Loucy (cell line): ENCODE measurements around the gene TLN1.

Experiments used
- H2AFZ ChIP-seq: fragments of 200-600 bp; sonication (generic); 2 replicates; pipeline ENCODE4 v1.6.0; 2016; ENCODE audit warnings: antibody characterized with exemption, mild to moderate bottlenecking, low read length, moderate library complexity
- H3F3A ChIP-seq: fragments of 200-600 bp; 2 replicates; pipeline ENCODE4 v1.6.0; 2016; ENCODE audit warnings: antibody characterized with exemption, low read depth, mild to moderate bottlenecking
- H3K27me3 ChIP-seq: fragments of 200-600 bp; sonication (generic); 2 replicates; pipeline ENCODE4 v1.6.1; 2014; ENCODE audit warnings: low read length, mild to moderate bottlenecking; ENCODE audit not compliant: insufficient read depth, poor library complexity, severe bottlenecking
- H3K36me3 ChIP-seq: fragments of 200-600 bp; sonication (generic); 2 replicates; pipeline ENCODE4 v1.6.1; 2016; ENCODE audit warnings: low read length; ENCODE audit not compliant: insufficient read depth
- H3K4me1 ChIP-seq: fragments of 200-600 bp; sonication (generic); 2 replicates; pipeline ENCODE4 v1.5.1; 2014; ENCODE audit warnings: low read length, mild to moderate bottlenecking; ENCODE audit not compliant: insufficient read depth, poor library complexity, severe bottlenecking
- H3K4me2 ChIP-seq: fragments of 200-600 bp; sonication (generic); 2 replicates; pipeline ENCODE4 v1.6.0; 2014; ENCODE audit warnings: antibody characterized with exemption, low read length, low read depth, mild to moderate bottlenecking; ENCODE audit not compliant: poor library complexity, severe bottlenecking
- H3K4me3 ChIP-seq: fragments of 200-600 bp; sonication (generic); 2 replicates; pipeline ENCODE4 v1.5.1; 2014; ENCODE audit warnings: low read length, mild to moderate bottlenecking, mixed read lengths; ENCODE audit not compliant: poor library complexity, severe bottlenecking
- H3K79me2 ChIP-seq: fragments of 200-600 bp; sonication (generic); 2 replicates; pipeline ENCODE4 v1.6.1; 2014; ENCODE audit warnings: low read length; ENCODE audit not compliant: insufficient read depth
- H3K9ac ChIP-seq: fragments of 200-600 bp; sonication (generic); 2 replicates; pipeline ENCODE4 v1.6.0; 2014; ENCODE audit warnings: mild to moderate bottlenecking, low read depth, low read length, moderate library complexity; ENCODE audit not compliant: poor library complexity, severe bottlenecking
- H3K9me2 ChIP-seq: fragments of 200-600 bp; sonication (generic); replicated peaks from 2 replicates; pipeline ENCODE4 v1.6.1; 2016; ENCODE audit warnings: low read depth, low read length, mixed read lengths
- H3K9me3 ChIP-seq: fragments of 200-600 bp; sonication (generic); 2 replicates; pipeline ENCODE4 v1.6.1; 2014; ENCODE audit warnings: mild to moderate bottlenecking, antibody characterized with exemption, low read length, low read depth; ENCODE audit not compliant: insufficient read depth
- H4K20me1 ChIP-seq: fragments of 200-600 bp; sonication (generic); 2 replicates; pipeline ENCODE4 v1.6.0; 2014; ENCODE audit warnings: antibody characterized with exemption, low read length, mild to moderate bottlenecking; ENCODE audit not compliant: insufficient read depth, poor library complexity, severe bottlenecking
- CTCF ChIP-seq: fragments of 200-600 bp; sonication (generic); conservative IDR thresholded peaks from 2 replicates; pipeline ENCODE4 v1.5.1; 2014; ENCODE audit warnings: mild to moderate bottlenecking, antibody characterized with exemption, low read length
- EZH2phosphoT487 ChIP-seq: fragments of 200-600 bp; IDR thresholded peaks from 2 replicates; pipeline ENCODE4 v1.6.1; 2018; ENCODE audit warnings: antibody characterized with exemption, mild to moderate bottlenecking, moderate library complexity, borderline replicate concordance

Gene TLN1

GRCh38 chr9:35656348-35656747 is 75.6 kb downstream of the TLN1 start:
- peak overlapping the region; percentile 87 for H3K4me2 ChIP-seq
- peaks cover 53% of the 10 kb centered on the region for H3K4me1 ChIP-seq
- H3K4me3 ChIP-seq, result no peak overlapping the region
- no peaks in the 10 kb centered on the region for H3K27me3 ChIP-seq
- no peak overlapping the region for H2AFZ ChIP-seq
- TF ChIP-seq CTCF (no peak), EZH2phosphoT487 (no peak)
- H4K20me1 ChIP-seq, result no peaks in the 10 kb centered on the region
- 0 out of 2 replicates have a peak, but pooled peaks cover 6% of the 10 kb centered on the region for H3F3A ChIP-seq
- no peaks in the 10 kb centered on the region for H3K9me2 ChIP-seq
- H3K9me3 ChIP-seq, result no peaks in the 10 kb centered on the region
- H3K79me2 ChIP-seq, result peaks cover 33% of the 10 kb centered on the region
- H3K9ac ChIP-seq, result no peak overlapping the region
- H3K36me3 ChIP-seq, result no peaks in the 10 kb centered on the region; the same call in 1 of the 2 replicates

- H3K79me2 ChIP-seq, result peaks cover 36% of the 10 kb centered on the region
- H4K20me1 ChIP-seq, result no peaks in the 10 kb centered on the region
- no peak overlapping the region for H3K4me2 ChIP-seq
- no peaks in the 10 kb centered on the region for H3K9me2 ChIP-seq
- H2AFZ ChIP-seq, result no peak overlapping the region
- H3K27me3 ChIP-seq, result no peaks in the 10 kb centered on the region
- no peak overlapping the region for H3K9ac ChIP-seq
- H3F3A ChIP-seq, result 0 out of 2 replicates have a peak, but pooled peaks cover 6% of the 10 kb centered on the region
- H3K4me3 ChIP-seq, result no peak overlapping the region
- H3K36me3 ChIP-seq, result no peaks in the 10 kb centered on the region
- TF ChIP-seq EZH2phosphoT487 (no peak), CTCF (no peak)
- peaks cover 43% of the 10 kb centered on the region for H3K4me1 ChIP-seq
- H3K9me3 ChIP-seq, result no peaks in the 10 kb centered on the region
Observed at GRCh38 chr9:35653611-35654010, 78.4 kb downstream of the TLN1 start.

- no peaks in the 10 kb centered on the region for H3K27me3 ChIP-seq
- peaks cover 12% of the 10 kb centered on the region; the same call in 1 of the 2 replicates for H3F3A ChIP-seq
- no peak overlapping the region for H2AFZ ChIP-seq
- TF ChIP-seq EZH2phosphoT487 (no peak), CTCF (no peak)
- no peaks in the 10 kb centered on the region for H3K9me3 ChIP-seq
- H3K4me2 ChIP-seq, result no peak overlapping the region
- no peak overlapping the region for H3K9ac ChIP-seq
- H3K36me3 ChIP-seq, result no peaks in the 10 kb centered on the region
- no peak overlapping the region for H3K4me3 ChIP-seq
- H3K4me1 ChIP-seq, result peaks cover 50% of the 10 kb centered on the region
- H3K9me2 ChIP-seq, result no peaks in the 10 kb centered on the region
- peaks cover 44% of the 10 kb centered on the region for H3K79me2 ChIP-seq
- H4K20me1 ChIP-seq, result peaks cover 3% of the 10 kb centered on the region
Observed at GRCh38 chr9:35652829-35653209, 79.2 kb downstream of the TLN1 start.
